BJ (cell line): ENCODE data around the gene KBTBD12. TPM values are rescaled to one million over a fixed set of nuclear protein-coding genes. Genes with fewer than 3 reads are reported as not detected.

Source experiments
- CTCF ChIA-PET: fragments of 350-600 bp; formaldehyde crosslinking; extraction: SDS; loops from one replicate; lab custom pipeline; 2021; ENCODE audit warnings: antibody characterized with exemption, inconsistent platforms; lab: Yijun Ruan, JAX
- POLR2A ChIA-PET: fragments of 300-600 bp; sonication (Branson Sonifier 250); formaldehyde crosslinking; extraction: SDS; loops from one replicate; lab custom pipeline; 2021; ENCODE audit warnings: antibody characterized with exemption; lab: Charles Lee
- DNase-seq: peaks from one replicate; pipeline ENCODE4 v3.0.0-alpha.2; 2011; ENCODE audit warnings: low read depth
- H3K27me3 ChIP-seq: 2 replicates; pipeline ENCODE4 v1.6.0; 2011; ENCODE audit warnings: low read length; ENCODE audit not compliant: control insufficient read depth, insufficient read depth
- H3K36me3 ChIP-seq: 2 replicates; pipeline ENCODE4 v1.5.1; 2011; ENCODE audit warnings: low read length; ENCODE audit not compliant: control insufficient read depth, insufficient read depth
- H3K4me3 ChIP-seq: 2 replicates; pipeline ENCODE4 v1.5.1; 2011; ENCODE audit warnings: low read depth, mild to moderate bottlenecking, control low read depth, low read length
- CTCF ChIP-seq: IDR thresholded peaks from 2 replicates; pipeline ENCODE4 v1.5.1; 2011; ENCODE audit warnings: low read depth, mild to moderate bottlenecking, control low read depth, inconsistent platforms, low read length, moderate library complexity; ENCODE audit not compliant: insufficient read depth
- polyA plus RNA-seq: library from polyadenylated mRNA; depleted of rRNA; stranded (reverse); fragments of >200 nt; gene quantifications from 2 replicates; pipeline ENCODE4 v1.2.3, GENCODE V29; 2011

The KBTBD12 gene
- polyA plus RNA-seq, 1 experiment = not detected

- no peak for DNase-seq
- H3K36me3 ChIP-seq = no peaks in the 10 kb centered on the region
- no peak for TF ChIP-seq CTCF
- peaks cover 2% of the 10 kb centered on the region; the same call in 1 of the 2 replicates for H3K27me3 ChIP-seq
- POLR2A ChIA-PET = no interaction called here
- H3K4me3 ChIP-seq = no peak overlapping the region
- CTCF ChIA-PET = no interaction called here
Observed at GRCh38 chr3:127991251-127991650, 76.2 kb downstream of the KBTBD12 start.

DNA sequence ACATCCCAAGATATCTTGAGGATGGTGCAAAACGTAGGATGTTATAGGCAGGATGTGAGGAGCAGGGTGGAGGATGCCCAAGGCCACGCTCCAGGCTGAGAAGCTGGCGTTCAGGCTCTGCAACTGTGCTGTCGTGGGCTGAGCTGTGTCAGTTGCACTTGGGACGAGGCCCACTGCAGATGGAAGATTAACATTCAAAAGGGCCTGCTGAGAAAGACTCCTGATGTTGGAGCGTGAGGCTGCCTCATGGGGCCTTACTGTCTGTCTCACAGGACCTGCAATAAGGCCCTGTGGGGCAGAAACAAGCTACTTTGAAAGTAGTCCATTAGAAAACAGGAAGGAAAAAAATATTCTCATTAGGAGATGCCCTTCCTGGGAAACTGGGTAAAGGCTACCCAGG is 76.6 kb downstream of the KBTBD12 start:
- TF ChIP-seq CTCF = no peak
- POLR2A ChIA-PET = no interaction called here
- CTCF ChIA-PET = no interaction called here
- no peak overlapping the region for H3K4me3 ChIP-seq
- no peak for DNase-seq
- peaks cover 2% of the 10 kb centered on the region; the same call in 1 of the 2 replicates for H3K27me3 ChIP-seq
- no peaks in the 10 kb centered on the region for H3K36me3 ChIP-seq

- Histone ChIP-seq H3K27me3 (peaks cover 2% of the 10 kb centered on the region; the same call in 1 of the 2 replicates), H3K36me3 (no peaks in the 10 kb centered on the region), H3K4me3 (no peak overlapping the region)
- ChIA-PET CTCF (no interaction called here), POLR2A (no interaction called here)
- no peak for TF ChIP-seq CTCF
- DNase-seq = no peak
Observed at GRCh38 chr3:127992127-127992526, 77.1 kb downstream of the KBTBD12 start.

DNA sequence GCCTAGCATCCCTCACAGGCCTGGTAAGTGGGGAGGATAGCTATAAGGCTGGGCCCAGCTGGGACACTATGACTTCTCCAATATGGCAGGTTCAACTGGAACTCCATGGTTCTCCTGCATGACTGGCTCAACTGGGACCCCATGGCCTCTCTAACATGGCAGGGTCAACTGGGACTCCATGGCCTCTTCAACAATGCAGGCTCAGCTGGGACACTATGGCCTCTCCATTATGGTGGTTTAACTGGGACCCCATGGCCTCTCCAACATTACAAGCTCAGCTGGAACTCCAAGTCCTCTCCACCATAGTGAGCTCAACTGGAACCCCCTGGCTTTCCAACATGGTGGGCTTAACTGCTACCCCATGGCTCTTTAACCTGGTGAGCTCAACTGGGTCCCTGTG is 79.0 kb downstream of the KBTBD12 start:
- no peak for DNase-seq
- POLR2A ChIA-PET = no interaction called here
- TF ChIP-seq CTCF = no peak
- H3K36me3 ChIP-seq = no peaks in the 10 kb centered on the region
- H3K4me3 ChIP-seq = no peak overlapping the region
- H3K27me3 ChIP-seq = peaks cover 5% of the 10 kb centered on the region; the same call in 1 of the 2 replicates
- CTCF ChIA-PET = no interaction called here

DNA sequence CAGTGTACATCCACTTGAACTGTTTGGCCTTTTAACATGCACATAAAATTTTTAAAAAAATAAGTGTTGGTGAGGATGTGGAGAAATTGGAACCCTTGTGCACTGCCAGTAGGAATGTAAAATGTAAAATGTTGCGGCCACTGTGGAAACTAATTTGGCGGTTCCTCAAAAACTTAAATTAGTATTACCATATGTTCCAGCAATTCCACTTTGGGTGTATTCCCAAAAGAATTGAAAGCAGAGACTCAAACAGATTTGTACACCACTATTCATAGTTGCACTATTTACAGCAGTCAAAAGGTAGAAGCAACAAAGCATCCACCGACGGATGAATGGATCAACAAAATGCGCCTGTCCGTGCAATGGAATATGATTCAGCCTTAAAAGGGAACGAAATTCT is 82.0 kb downstream of the KBTBD12 start:
- no peak for DNase-seq
- Histone ChIP-seq H3K4me3 (no peak overlapping the region), H3K36me3 (no peaks in the 10 kb centered on the region), H3K27me3 (peaks cover 9% of the 10 kb centered on the region)
- ChIA-PET CTCF (interaction anchor here (1.3 kb wide), 1 partner anchor 98 kb away, joined by 3 read pairs; no protein-coding TSS in a partner anchor), POLR2A (no interaction called here)
- no peak for TF ChIP-seq CTCF
